ENCODE results near the gene GSTT4.

- no peak for TF ChIP-seq POLR2A (IDR thresholded peaks at IDR 0.05)
- TF ChIP-seq, protein P1, sequence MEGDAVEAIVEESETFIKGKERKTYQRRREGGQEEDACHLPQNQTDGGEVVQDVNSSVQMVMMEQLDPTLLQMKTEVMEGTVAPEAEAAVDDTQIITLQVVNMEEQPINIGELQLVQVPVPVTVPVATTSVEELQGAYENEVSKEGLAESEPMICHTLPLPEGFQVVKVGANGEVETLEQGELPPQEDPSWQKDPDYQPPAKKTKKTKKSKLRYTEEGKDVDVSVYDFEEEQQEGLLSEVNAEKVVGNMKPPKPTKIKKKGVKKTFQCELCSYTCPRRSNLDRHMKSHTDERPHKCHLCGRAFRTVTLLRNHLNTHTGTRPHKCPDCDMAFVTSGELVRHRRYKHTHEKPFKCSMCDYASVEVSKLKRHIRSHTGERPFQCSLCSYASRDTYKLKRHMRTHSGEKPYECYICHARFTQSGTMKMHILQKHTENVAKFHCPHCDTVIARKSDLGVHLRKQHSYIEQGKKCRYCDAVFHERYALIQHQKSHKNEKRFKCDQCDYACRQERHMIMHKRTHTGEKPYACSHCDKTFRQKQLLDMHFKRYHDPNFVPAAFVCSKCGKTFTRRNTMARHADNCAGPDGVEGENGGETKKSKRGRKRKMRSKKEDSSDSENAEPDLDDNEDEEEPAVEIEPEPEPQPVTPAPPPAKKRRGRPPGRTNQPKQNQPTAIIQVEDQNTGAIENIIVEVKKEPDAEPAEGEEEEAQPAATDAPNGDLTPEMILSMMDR (IDR thresholded peaks at IDR 0.05), result no peak
These were observed 22.2 kb upstream of the GSTT4 start for GRCh38 chr22:24027389-24027975.
